HG02798 (cell line): ENCODE data around the gene FHAD1.
"Not testable (repeated sequence)": the region's sequence is repeated elsewhere in the genome, so short reads cannot be mapped to it uniquely, and the experiment has no call there.

Experiments
- ATAC-seq: cut with Tn5 transposase; IDR thresholded peaks from one replicate; pipeline ENCODE4 v1.9.1; 2021; ENCODE audit warnings: mild to moderate bottlenecking; ENCODE audit not compliant: unreplicated experiment, poor library complexity

Gene FHAD1

GRCh38 chr1:15272782-15273127 lies 25.7 kb downstream of the FHAD1 start:
- ATAC-seq, result no peak

DNA sequence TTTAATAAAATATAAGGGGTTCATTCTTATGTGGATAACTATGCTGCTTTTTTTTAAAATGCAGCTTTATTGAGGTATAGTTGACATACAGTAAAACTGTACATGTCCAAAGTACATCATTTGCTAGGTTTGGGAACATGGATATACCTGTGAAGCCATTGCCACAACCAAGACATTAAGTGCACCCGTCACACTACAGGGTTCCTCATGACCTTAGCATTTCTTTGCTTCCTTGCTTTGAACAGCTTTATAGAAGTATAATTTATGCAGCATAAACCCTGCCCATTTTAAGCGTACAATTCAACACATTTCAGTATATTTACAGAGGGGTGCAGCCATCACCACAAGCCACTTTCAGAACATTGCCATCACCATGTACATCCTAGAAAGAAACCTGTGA lies 26.3 kb downstream of the FHAD1 start:
- no peak for ATAC-seq

GRCh38 chr1:15275921-15276683 lies 29.1 kb downstream of the FHAD1 start:
- no peak for ATAC-seq

GRCh38 chr1:15276691-15277446 lies 29.8 kb downstream of the FHAD1 start:
- ATAC-seq, result no peak

DNA sequence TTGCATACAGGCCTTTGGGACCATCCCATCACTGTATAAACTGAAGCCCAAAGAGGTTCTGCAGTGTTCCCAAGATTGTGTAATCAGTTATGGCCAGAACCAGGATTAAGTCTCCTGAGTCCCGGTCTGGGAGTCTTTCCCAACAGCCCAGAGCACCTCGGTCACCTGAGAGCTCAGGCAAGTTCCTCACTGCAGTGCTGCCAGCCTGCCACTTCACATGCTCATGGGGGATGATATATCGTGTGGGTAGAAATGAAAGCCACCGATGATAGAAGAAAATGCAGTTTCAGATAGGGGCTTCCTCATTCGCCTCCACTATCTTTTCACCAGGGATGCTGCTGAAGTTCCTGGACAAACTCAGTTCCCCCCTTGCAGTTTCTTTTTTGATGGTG lies 30.4 kb downstream of the FHAD1 start:
- ATAC-seq, result no peak

DNA sequence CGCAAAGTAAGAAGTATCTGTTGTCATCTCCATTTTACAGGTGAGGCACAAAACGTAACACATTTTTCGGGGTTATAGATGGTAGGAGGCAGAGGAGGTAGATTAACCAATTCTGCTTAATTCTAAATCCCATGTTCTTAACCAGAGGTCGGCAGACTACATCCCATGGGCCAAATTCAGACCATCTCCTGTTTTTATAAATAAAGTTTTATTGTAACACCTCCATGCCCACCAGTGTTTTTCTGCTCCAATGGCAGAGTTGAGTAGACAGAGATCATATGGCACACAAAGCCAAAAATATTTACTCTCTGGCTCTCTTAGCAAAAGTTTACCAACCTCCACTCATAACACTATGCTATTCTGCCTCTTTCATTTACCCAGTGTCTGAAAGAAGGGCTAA lies 30.9 kb downstream of the FHAD1 start:
- no peak for ATAC-seq

GRCh38 chr1:15279576-15280230 lies 32.7 kb downstream of the FHAD1 start:
- ATAC-seq, result no peak

- ATAC-seq, result no peak
These were observed 33.4 kb downstream of the FHAD1 start for GRCh38 chr1:15280416-15280815.

DNA sequence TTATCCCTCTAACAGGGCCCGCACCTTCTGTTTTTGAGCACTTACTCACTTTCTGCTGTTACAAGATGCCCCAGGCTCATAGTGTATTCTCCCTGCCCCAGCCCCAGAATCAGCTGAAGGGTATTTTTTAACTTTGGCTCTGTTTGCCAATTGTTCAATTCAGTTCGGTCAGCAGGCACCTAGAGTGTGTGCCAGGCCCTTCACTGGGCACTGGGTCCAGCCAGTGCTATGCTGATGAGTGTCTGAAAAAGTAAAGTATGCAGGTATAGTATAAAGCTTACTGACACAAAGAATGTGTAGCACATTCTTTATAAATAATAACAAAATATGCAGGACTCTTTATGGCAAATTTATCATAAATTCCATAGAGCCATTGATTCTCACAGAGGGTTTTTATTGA lies 35.0 kb downstream of the FHAD1 start:
- no peak for ATAC-seq

DNA sequence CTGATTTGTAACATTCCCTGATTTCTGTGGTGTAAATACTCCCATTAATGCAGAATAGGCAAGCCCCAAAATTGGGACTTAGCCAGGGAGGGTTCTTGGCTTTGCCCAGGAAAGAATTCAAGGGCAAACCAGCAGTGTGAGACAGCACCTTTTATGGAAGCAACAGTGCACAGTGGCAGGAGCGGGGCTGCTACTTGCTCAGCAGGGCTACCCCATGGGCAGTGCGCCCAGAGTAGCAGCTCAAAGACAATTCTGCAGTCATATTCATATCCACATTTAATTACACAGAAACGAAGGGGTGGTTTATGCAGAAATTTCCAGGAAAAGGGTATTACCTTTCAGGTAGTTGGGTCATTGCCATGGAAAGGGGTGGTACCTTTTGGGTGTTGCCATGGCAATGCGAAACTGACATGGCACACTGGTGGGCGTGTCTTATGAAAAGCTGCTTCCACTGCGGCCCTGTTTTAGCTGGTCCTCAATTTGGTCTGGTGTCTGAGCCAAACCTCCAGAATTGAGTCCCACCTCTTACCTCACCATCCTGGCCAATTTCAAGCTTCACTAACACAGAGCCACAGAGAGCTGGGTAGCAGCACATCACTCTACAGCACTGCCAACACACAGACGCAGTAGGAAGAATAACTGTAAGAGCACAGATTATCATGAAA lies 35.9 kb downstream of the FHAD1 start:
- ATAC-seq, result no peak

DNA sequence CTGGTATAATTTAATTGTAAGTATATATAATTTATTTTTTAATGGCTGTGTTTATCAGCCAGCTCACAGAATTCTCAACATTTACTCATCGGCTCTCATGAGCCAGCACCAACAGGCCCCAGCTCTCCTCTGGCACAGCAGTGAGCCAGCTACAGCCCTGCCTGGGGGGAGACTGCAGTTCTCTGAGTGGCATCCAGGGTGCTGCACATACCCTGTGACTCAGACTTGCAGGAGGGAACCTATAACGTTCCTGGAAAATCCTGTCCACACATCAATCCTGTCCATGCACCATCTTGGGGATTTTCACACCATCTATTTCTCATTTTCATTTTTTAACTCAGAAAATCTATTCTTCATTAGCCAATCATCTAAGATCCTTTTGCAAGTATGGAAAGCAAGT lies 36.5 kb downstream of the FHAD1 start:
- ATAC-seq, result no peak

DNA sequence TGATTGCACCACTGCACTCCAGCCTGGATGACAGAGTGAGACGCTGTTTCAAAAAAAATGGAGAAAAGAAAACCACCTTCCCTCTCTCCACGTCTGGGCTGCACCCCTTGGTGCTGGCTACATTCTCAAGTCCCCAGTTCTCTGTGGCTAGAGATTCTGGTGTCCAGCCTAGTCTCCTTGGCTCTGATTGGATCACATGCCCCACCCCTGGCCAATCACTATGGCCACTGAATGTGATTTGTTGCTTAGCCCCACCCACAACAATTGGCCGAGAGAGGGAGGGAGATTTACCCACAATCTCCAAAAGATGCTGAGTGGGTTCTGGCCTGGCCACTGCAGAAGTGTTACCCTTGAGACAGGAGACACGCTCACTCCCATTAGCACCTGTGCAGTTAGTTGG lies 39.4 kb downstream of the FHAD1 start:
- no peak for ATAC-seq

DNA sequence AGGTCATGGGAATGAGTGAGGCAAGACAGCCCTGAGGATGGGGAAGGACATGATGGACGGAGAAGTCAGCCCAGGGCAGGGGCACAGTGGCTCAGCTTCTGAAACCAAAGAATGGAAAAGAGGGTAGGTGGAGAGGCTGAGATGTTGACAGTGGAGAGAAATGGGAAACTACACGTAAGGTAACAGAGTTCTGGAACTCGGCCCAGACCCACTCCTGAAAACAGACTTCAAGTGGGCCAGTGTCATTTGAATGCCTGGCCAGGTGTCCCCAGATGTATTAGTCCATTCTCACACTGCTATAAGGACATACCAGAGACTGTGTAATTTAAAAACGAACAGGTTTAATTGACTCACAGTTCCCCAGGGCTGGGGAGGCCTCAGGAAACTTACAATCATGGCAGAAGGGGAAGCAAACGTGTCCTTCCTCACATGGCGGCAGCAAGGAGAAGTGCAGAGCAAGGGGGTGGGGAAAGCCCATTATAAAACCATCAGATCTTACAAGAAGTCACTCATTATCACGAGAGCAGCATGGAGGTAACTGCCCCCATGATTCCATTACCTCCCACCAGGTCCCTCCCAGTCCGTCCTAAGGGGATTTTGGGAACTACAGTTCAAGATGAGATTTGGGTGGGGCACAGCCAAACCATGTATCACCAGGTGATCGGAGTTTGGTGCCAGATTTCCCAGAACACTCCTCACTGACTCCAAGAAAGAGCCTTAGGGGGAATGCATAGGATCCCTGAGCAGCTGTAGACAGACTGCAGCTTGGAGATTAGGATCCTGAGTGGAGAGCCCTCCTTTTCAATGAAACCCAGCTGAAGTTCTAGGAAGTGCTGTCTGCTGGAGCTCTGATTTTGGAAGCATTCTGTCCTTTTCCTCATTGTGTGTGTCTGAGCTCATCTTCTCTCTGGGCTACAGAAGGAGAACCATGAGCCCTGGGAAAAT lies 40.3 kb downstream of the FHAD1 start:
- no peak for ATAC-seq

GRCh38 chr1:15288173-15288926 lies 41.3 kb downstream of the FHAD1 start:
- no peak for ATAC-seq

- ATAC-seq, result no peak
These were observed 42.2 kb downstream of the FHAD1 start for GRCh38 chr1:15289251-15289651.

- ATAC-seq, result no peak
These were observed 43.4 kb downstream of the FHAD1 start for GRCh38 chr1:15290382-15290781.

GRCh38 chr1:15295696-15296095 lies 48.7 kb downstream of the FHAD1 start:
- ATAC-seq, result no peak

DNA sequence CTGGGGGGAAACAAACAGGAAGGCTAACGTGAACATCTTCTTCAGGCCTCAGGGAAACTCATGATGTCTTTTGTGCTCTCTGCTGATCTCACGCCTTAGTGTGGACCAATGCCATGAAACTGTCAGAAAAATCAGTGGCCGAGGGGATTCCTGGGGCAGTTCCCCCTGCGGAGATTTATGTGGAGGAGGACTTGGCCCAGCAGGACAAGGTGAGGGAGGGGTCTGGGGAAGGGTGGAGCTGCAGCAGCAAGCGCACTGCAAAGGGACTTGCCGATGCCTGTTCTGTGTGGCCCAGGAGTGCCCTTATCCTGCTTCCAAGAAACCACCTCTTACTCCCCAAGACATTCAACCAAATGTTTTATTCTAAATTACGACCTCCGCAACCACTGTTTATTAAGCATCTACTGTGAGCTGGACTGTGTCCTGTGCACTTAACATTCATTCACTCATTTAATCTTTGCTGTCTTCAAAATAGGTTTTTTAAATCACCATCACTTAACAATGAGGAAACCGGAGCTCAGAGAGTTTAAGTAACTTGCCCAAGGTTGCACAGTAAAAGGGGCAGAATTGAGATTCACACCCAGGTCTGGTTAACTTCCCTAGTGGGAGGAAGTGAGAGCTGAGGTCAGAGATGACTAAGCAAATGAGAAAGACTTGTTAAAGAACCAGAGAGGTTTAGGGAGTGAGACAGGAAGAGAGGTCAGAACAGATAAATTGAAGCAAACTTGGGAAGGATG lies 49.7 kb downstream of the FHAD1 start:
- ATAC-seq, result no peak

DNA sequence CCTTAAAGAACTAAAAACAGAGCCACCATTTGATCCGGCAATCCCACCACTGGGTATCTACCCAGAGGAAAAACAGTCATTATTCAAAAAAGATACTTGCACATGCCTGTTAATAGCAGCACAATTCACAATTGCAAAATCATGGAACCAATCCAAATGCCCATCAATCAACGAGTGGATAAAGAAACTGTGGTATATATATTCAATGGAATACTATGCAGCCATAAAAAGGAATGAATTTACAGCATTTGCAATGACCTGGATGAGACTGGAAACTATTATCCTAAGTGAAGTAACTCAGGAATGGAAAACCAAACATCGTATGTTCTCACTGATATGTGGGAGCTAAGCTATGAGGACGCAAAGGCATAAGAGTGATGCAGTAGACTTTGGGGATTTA lies 51.0 kb downstream of the FHAD1 start:
- not testable (repeated sequence) for ATAC-seq
